K562 (cell line): ENCODE measurements around the gene CHD2. TPM values are rescaled to one million over a fixed set of nuclear protein-coding genes. Genes with fewer than 3 reads are reported as not detected.

ENCODE experiments used
- ARID3A ChIP-seq: IDR thresholded peaks from 2 replicates; pipeline ENCODE4 v1.6.1; 2012; ENCODE audit warnings: low read depth, low read length, improper control_type of control experiment, borderline replicate concordance
- ATF3 ChIP-seq, 2 experiments: fragments of 450-650 bp in 1 of 2; sonication (generic) in 1 of 2; formaldehyde crosslinking in 1 of 2; IDR thresholded peaks in 1 of 2; conservative IDR thresholded peaks in 1 of 2; 2 replicates each; pipeline versions ENCODE4 v1.6.1 to v1.8.1; 2016 to 2023; ENCODE audit warnings: mild to moderate bottlenecking in 2 of 2, moderate library complexity in 2 of 2, inconsistent platforms in 1 of 2, missing genetic modification reagents in 1 of 2
- DEAF1 ChIP-seq: fragments of 450-650 bp; formaldehyde crosslinking; IDR thresholded peaks from 2 replicates; pipeline ENCODE4 v1.4.0; 2020; ENCODE audit warnings: mild to moderate bottlenecking, moderate library complexity
- ELF2 ChIP-seq: fragments of 250-450 bp; sonication (Bioruptor Pico); IDR thresholded peaks from 2 replicates; pipeline ENCODE4 v1.5.0; 2021; ENCODE audit warnings: mild to moderate bottlenecking
- GABPA ChIP-seq: fragments of 200-800 bp; sonication (Bioruptor generic); conservative IDR thresholded peaks from 2 replicates; pipeline ENCODE4 v1.6.1; 2016; ENCODE audit warnings: low read depth, missing genetic modification characterization, missing compliant biosample characterization
- GABPB1 ChIP-seq: sonication (generic); formaldehyde crosslinking; IDR thresholded peaks from 2 replicates; pipeline ENCODE4 v1.8.0; 2022; ENCODE audit warnings: mild to moderate bottlenecking, missing genetic modification reagents
- GATAD2B ChIP-seq: fragments of 450-650 bp; IDR thresholded peaks from 2 replicates; pipeline ENCODE4 v1.6.1; 2017; ENCODE audit warnings: mild to moderate bottlenecking, borderline replicate concordance
- HCFC1 ChIP-seq: IDR thresholded peaks from 2 replicates; pipeline ENCODE4 v1.6.1; 2012; ENCODE audit warnings: low read depth, low read length, improper control_type of control experiment
- KLF16 ChIP-seq: IDR thresholded peaks from 2 replicates; pipeline ENCODE4 v1.6.1; 2016; ENCODE audit warnings: antibody characterized with exemption
- L3MBTL2 ChIP-seq: fragments of 450-650 bp; IDR thresholded peaks from 2 replicates; pipeline ENCODE4 v1.6.1; 2016; ENCODE audit warnings: mild to moderate bottlenecking, moderate library complexity
- MAZ ChIP-seq, 2 experiments: fragments of 450-650 bp in 1 of 2; sonication (generic) in 1 of 2; formaldehyde crosslinking; IDR thresholded peaks in 1 of 2; conservative IDR thresholded peaks in 1 of 2; 2 replicates each; pipeline versions ENCODE4 v1.4.0 to v1.5.0; 2020; ENCODE audit warnings: mild to moderate bottlenecking in 1 of 2, missing genetic modification reagents in 1 of 2
- MYNN ChIP-seq, 2 experiments: sonication (generic); formaldehyde crosslinking in 1 of 2; IDR thresholded peaks; 2 replicates each; pipeline versions ENCODE4 v1.5.0 to v1.6.1; 2016 to 2020; ENCODE audit warnings: antibody characterized with exemption in 1 of 2, missing genetic modification reagents in 1 of 2
- PML ChIP-seq: IDR thresholded peaks from 2 replicates; pipeline ENCODE4 v1.6.1; 2012; ENCODE audit warnings: low read length, inconsistent platforms
- PRDM10 ChIP-seq: fragments of 450-650 bp; IDR thresholded peaks from 2 replicates; pipeline ENCODE4 v1.6.1; 2018; ENCODE audit not compliant: partially characterized antibody
- RCOR1 ChIP-seq, 2 experiments: IDR thresholded peaks; 2 replicates each; pipeline ENCODE4 v1.6.1; 2012; ENCODE audit warnings: low read depth in 2 of 2, low read length in 2 of 2, borderline replicate concordance in 1 of 2, improper control_type of control experiment in 1 of 2
- SMAD4 ChIP-seq: fragments of 250-450 bp; sonication (Bioruptor Pico); conservative IDR thresholded peaks from 2 replicates; pipeline ENCODE4 v1.8.0; 2021; ENCODE audit warnings: inconsistent platforms, mild to moderate bottlenecking, moderate library complexity
- XRCC5 ChIP-seq: fragments of 200-400 bp; formaldehyde crosslinking; IDR thresholded peaks from 2 replicates; pipeline ENCODE4 v1.6.1; 2017; ENCODE audit warnings: low read depth, mild to moderate bottlenecking, low read length
- ZBTB17 ChIP-seq: fragments of 450-650 bp; formaldehyde crosslinking; IDR thresholded peaks from 2 replicates; pipeline ENCODE4 v1.4.0; 2020; ENCODE audit warnings: mild to moderate bottlenecking
- polyA plus RNA-seq, 8 experiments: library from polyadenylated mRNA; depleted of rRNA in 4 of 8; stranded (reverse) in 5 of 8; unstranded in 3 of 8; fragments of >200 nt; fragmentation: Nextera tagmentation in 2 of 8; fragmentation: Illumina TruSeq in 1 of 8; extraction: Ambion mirVana in 2 of 8; extraction: Trizol in 1 of 8; gene quantifications; 2 replicates each; pipeline versions ENCODE4 v1.2.1 to v1.2.3, GENCODE V29; 2011 to 2014; ENCODE audit warnings: inconsistent platforms in 1 of 8, missing spikeins in 1 of 8
- total RNA-seq, 7 experiments: library from RNA; depleted of rRNA in 6 of 7; stranded (reverse); fragments of >200 nt in 6 of 7; fragmentation: Illumina TruSeq in 2 of 7; extraction: Trizol in 2 of 7; gene quantifications; 2 replicates each; pipeline versions ENCODE4 v1.2.1 to v1.2.3, GENCODE V29; 2011 to 2021; ENCODE audit warnings: low replicate concordance in 1 of 7

The CHD2 gene
- total and polyA plus RNA-seq, 9 of the 15 experiments (the other 6 are each of a cell fraction or from before 2014, with no cell fraction given): 38.9 to 70.8 (median 56.2) TPM

GRCh38 chr15:92917598-92918407 is 17.7 kb downstream of the CHD2 start (continued):
- TF ChIP-seq ZBTB17 (CRISPR knock-in tag): peak; percentile 33; the same call in 1 of the 2 replicates
- TF ChIP-seq HCFC1: peak; percentile 63
- peak in 1 of 2 experiments; percentile 54; a peak in 2 of 4 replicates for TF ChIP-seq RCOR1 (IDR thresholded peaks at IDR 0.05; ENCODE audit: borderline replicate concordance in 1 of 2, low read depth in 2 of 2, low read length in 2 of 2)
- peak; percentile 83; the same call in 1 of the 2 replicates for TF ChIP-seq ARID3A
- TF ChIP-seq XRCC5: 0 out of 2 replicates have a peak, but pooled peaks have one; percentile 51
- peak; percentile 61 for TF ChIP-seq GATAD2B
- peak; percentile 21; the same call in 1 of the 2 replicates for TF ChIP-seq GABPA (tag)
- TF ChIP-seq ELF2: no peak
- peak; percentile 66 for TF ChIP-seq PML
- peak; percentile 49 for TF ChIP-seq SMAD4 (CRISPR knock-in tag)
- peak; percentile 76 for TF ChIP-seq ATF3 (IDR thresholded peaks at IDR 0.05)
- TF ChIP-seq ATF3 (CRISPR knock-in tag; conservative IDR thresholded peaks at IDR 0.05): no peak
- TF ChIP-seq MAZ (CRISPR knock-in tag; conservative IDR thresholded peaks at IDR 0.05 in 1 of 2, IDR thresholded peaks at IDR 0.05 in 1 of 2): peak; percentile 69 to 90
- peak; percentile 54; the same call in 1 of the 2 replicates for TF ChIP-seq GABPB1 (CRISPR knock-in tag)
- peak; percentile 13 for TF ChIP-seq PRDM10
- no peak; the same call in 1 of the 2 replicates for TF ChIP-seq L3MBTL2
- 0 out of 2 replicates have a peak, but pooled peaks have one; percentile 12 for TF ChIP-seq KLF16
- peak; percentile 89 for TF ChIP-seq DEAF1 (CRISPR knock-in tag)
- TF ChIP-seq MYNN (IDR thresholded peaks at IDR 0.05): 0 out of 2 replicates have a peak, but pooled peaks have one; percentile 28
- TF ChIP-seq MYNN (CRISPR knock-in tag; IDR thresholded peaks at IDR 0.05): no peak
